ENCODE results near the gene TEX35. TPM values are rescaled to one million over a fixed set of nuclear protein-coding genes. Genes with fewer than 3 reads are reported as not detected.
A peak's percentile ranks its signal among the peaks of the same experiment; 100 is the strongest.
"Not testable (repeated sequence)": the region's sequence is repeated elsewhere in the genome, so short reads cannot be mapped to it uniquely, and the experiment has no call there.

TEX35 gene
- polyA plus RNA-seq, 3 donors, result not detected

DNA sequence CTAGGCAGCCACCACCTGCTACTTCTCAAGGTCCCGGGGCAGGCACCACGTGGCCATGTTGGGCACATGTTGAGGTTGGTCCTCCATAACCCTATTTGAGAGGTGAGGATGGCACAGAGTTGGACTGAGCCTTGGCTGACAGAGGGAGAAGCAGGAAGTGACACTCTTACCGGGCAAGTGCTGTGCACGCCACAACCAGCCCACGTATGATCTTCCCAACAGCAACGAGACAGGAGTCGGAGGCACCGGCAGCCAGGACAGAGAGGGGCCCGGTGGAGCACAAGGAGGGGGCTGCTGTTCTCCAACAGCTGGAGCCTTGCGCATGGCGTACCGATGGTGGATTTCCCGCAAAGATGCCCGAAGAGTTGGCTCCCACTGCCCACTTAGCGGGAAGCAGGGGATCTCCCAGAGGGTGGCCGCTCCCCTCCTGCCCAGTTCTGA, 19.6 kb upstream of the TEX35 start:
- DNase-seq (ENCODE audit: low read depth in 3 of 3, low spot score in 2 of 3), result no peak

DNA sequence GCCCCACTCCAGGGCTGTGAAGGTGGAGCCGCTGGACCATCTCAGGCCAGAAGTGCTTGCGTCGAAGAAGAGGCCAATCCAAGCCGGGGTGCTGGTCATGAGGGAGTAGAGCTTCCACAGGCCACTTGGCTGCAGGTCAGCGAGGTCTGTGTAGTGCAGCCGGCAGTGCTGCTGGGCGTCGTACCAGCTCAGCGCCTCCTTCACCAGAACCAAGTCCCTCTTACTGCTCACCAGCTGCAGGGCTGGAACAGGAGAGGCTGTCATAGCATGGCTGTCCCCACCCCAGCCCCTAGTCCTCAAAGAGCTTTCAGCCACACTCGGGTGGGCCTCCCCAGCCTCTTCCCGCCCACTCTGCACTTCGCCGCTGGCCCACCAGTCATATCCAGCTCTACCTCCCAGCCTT, 18.3 kb upstream of the TEX35 start:
- no peak for DNase-seq (ENCODE audit: low read depth in 3 of 3, low spot score in 2 of 3)

DNA sequence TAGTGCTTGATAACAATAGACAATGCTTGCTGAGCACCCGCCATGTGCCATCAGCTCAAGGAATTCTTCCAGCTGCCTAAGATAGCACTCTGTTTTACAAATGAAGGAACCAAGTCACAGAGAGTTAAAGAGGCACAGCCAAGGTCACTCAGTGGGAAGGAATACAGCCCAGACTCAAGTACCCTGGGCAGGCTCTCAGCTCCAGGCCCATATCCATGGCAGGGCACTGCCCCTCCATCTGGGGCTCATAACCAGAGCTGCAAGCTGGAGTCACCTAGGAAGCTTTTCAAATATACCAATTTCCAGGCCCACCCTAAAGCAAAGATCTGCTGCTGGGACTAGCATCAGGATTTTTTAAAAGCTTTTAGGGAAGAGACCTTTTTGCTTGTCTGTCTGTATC, 17.8 kb upstream of the TEX35 start:
- no peak for DNase-seq (ENCODE audit: low read depth in 3 of 3, low spot score in 2 of 3)

DNA sequence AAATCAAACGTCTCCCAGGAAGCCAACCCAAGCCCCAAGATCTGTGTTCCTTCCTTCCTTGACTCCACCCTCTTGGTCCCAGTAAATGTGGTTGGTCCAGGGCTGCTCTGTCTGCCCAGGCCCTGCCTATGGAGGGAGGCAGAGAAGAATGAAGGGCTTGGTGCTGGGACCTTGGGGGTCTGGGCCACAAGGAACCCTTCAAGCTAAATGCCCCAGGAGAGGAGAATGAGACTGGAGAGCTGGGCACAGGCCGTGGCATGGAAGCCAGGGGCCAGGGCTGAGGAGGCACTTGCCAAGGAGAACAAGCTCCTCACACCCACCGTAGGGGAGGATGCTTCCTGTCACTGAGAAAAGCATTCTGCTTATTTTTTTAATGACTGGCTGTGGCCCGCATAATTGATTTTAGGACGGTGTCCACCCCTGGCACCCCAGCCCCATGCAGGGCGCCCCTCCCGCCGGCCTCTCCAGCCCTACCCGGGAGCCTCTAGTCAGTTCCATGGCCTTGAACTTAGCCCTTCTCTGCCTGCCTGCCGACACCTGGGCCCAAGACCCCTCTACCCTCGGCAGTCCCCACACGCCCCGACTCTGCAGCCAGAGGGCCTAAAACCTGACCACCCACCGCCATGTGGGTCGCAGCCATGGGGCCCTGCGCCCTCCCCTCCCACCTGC, 17.0 kb upstream of the TEX35 start:
- DNase-seq (ENCODE audit: low read depth in 3 of 3, low spot score in 2 of 3), result no peak

DNA sequence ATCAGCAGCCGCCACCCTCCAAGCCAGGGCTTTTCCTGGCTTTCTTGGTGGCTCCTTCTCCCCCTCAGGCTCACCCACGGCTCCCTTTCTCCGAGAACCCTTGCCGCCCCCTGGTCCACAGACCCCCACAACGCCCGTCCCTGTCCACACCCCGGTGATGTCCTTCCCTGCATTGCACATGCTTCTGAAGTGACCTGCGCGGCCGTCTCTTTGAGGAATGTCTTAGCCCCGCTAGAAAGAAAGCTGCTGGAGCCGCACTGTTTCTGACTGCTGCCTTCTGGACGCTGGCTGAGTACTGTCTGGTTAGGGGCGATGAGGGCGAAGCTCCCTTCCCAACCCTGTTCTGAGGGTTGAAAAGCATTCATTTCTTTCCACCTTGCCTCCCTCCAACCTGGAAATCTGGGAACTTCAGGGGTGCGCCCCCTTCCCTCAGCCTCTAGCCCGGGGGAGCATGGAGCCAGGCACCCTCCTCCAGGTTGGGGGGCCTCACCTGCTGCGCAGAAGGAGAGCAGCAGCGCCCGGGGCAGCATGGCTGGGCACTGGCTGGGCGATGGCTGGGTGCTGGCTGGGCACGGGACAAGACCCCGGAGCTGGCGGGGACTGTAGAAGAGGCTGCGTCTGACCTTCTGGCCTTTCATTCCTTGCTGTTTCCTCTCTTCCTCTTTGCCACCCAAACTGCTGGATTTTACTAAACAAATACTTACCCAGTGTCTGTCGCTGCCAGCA, 16.3 kb upstream of the TEX35 start, which contains the start of gene CLEC20A:
Gene CLEC20A, minus strand, starts transcription at position 555 of the 726 bp plus-strand sequence. Its CDS starts 25 bp downstream, at position 530.
- DNase-seq (ENCODE audit: low read depth in 3 of 3, low spot score in 2 of 3), result no peak

DNA sequence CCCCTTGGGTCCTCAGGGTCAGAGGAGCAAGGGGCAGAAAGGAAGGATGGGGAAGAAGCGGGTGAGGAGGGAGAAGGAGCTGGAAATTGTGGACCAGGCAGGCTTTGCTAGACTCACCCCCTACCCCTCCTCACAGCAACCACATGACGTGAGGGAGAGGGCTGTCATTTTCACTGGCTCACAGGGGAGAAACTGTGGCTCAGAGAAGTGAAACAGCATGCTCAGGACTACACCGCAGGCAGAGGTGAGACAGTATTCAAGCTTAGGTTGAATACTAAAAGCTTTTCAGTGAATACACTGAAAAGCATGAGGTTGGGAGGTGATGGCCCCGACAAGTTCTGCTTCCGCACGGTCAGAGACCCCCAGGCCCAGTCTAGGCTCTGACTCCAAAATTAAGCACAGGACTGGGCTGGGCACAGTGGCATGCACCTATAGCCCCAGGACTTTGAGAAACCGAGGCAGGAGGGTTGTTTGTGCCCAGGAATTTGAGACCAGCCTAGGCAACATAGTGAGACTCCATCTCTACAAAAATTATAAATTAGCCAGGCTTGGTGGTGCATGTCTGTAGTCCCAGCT, 14.9 kb upstream of the TEX35 start:
- no peak for DNase-seq (ENCODE audit: low read depth in 3 of 3, low spot score in 2 of 3)

DNA sequence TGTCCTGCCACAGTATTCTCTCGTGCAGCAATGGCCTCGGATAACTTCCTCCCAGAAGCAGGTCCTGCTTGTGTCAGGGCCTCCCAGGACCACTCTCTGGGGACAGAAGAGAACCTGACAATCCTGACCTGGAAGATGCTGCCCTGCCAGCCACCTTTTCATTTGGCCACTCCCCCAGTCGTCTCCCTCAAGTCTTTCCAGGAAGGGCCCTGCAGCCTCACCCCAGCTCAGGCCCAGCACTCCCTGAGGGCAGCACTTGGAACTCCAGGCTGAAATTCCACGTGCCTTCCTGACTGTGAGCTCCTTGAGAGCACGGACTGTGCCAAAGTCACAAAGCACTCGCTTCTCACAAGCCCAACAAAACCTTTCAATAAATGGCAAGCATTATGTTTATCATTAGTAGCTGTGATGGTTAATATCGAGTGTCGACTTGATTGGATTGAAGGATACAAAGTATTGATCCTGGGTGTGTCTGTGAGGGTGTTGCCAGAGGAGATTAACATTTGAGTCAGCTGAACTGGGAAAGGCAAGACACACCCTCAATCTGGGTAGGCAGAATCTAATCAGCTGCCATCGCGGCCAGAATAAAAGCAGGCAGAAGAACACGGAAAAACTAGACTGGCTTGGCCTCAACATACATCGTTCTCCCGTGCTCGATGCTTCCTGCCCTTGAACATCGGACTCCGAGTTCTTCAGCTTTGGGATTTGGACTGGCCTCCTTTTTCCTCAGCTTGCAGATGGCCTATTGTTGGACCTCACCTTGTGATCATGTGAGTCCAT, 13.8 kb upstream of the TEX35 start:
- no peak for DNase-seq (ENCODE audit: low read depth in 3 of 3, low spot score in 2 of 3)

DNA sequence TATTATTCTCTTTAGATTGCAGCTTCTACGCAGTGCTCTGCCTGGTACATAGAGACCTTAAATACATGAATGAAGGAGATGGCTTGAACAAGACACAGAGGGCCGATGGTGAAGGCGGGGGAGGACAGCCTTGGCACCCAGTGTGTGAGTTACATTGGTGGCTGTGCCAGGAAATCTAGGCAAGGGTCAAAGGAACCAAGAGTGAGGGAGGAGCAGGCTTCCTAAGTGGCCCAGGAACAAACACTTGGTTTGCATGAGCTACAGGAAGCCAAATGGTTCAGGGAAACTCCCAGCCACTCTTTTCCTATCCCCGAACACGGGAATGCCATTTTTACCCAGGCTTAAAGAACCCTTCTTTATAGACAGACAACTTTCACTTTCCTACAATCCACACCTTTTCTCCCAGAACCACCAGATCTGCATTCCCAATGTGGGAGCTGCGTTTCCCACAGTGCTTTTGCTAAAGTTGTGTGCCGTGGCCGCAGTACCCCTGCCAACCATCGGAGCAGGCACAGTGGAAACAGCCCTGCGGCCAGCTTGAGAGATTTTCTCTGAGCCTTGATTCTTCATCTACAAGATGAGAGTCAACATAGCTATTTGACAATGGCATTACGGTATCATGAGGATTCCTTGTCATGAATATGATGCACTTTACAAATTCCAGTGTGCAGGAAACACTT, 12.7 kb upstream of the TEX35 start:
- no peak for DNase-seq (ENCODE audit: low read depth in 3 of 3, low spot score in 2 of 3)

DNA sequence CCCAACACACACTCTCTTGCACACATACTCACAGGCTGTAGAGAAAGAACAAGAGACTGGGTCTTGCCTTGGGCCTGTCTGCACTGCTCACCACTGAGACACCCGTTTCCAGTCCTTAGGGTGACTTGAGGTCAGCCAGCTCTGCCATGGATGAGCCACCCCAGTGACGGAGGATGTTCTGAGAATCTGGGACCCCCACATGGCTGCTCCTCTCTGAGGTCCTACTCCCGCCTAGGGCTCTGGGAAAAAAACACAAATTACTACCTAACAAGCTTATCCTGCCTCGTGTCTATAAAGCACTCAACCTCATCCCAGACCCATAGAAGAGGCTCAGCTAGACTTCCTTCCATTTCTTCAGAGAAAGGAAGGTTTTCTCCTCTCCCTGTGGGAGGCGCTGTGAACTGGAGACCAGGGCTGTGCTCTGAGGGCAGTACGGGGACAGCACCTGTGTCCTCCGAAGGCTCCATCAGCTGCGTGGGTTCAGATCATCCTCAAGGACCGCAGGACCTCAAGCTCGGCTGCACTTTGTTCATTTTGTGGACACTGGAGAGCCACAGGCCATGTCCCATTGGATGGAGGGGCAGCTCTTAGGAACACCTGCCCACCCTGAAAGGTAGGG, 11.9 kb upstream of the TEX35 start:
- no peak for DNase-seq (ENCODE audit: low read depth in 3 of 3, low spot score in 2 of 3)

DNA sequence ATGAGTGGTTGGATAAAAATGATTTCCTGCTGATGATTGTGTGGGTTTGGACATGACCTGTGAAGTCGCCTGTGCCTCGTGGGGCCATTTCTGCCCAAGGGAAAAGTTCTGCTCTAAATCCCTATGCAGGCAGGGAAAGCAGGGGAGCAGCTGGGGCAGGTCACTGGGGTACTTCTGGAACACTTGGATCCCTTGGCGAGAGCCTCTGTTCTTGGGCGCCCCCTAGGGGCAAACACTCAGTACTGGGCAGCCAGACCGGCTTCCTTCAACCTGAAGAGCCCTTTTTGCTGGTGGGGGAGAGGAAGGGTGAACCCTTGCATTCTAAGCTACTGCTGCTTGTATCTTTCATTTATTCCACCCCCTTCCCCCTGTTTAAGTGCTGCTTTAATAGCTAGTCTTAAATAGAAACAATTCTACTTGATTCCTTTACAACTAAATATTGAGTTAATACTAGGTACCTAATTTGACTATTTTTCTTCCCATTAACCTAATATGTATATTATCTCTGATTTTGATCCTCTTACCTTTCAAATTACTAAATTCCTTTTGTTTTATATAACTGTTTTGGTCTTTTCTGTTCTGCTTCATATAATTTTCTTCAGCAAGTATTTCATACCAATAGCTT, 11.1 kb upstream of the TEX35 start:
- peak; percentile 27 to 56 (median 40) for DNase-seq (ENCODE audit: low read depth in 3 of 3, low spot score in 2 of 3)

DNA sequence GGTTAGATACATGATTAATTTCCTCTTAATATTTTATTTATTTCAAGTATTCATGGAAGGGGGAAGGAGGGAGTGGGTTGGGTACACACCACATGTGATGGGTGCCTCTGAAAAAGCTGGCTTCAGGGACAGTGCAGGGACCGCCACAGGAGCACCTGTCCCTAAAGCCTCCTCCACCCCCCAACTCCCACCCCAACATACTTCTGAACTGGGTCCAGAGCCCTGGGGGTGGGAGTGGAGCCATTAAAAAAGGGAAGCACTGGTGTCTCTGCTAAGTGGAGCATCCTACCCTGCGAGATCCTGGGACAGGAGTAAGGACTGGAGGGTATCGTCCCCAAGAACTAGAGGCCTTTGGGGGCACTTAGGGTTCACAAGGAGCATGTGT, 10.6 kb upstream of the TEX35 start:
- DNase-seq (ENCODE audit: low read depth in 3 of 3, low spot score in 2 of 3), result no peak

DNA sequence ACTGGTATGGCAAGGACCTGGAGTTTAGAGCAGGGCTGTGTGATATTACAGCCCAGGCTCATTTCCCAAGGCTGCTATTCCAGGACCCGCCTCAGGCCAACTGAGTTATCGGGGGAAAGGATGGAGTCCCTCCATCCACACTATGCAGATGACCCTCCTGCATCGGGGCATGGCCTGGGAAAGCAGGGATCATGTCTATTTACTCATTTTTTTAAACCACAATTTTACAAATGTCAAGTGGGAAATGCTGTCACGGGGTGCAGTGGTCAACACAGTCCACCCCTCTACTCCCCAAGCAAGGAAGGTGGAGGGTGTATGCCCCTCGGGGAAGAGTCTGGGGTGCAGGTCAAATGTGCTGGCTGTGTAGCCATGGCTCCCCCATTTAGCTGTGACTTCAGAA, 10.1 kb upstream of the TEX35 start:
- DNase-seq (ENCODE audit: low read depth in 3 of 3, low spot score in 2 of 3), result no peak

DNA sequence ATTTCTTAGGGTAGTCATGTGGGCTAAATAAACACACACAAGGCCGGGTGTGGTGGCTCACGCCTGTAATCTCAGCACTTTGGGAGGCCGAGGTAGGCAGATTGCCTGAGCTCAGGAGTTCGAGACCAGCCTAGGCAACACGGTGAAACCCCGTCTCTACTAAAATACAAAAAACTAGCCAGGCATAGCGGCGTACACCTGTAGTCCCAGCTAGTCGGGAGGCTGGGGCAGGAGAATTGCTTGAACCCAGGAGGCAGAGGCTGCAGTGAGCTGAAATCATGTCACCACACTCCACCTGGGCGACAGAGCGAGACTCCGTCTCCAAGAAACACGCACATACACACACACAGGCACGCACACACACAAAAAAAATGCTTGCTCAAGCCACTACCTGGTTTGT, 9.6 kb upstream of the TEX35 start:
- DNase-seq (ENCODE audit: low read depth in 3 of 3, low spot score in 2 of 3), result not testable (repeated sequence)

DNA sequence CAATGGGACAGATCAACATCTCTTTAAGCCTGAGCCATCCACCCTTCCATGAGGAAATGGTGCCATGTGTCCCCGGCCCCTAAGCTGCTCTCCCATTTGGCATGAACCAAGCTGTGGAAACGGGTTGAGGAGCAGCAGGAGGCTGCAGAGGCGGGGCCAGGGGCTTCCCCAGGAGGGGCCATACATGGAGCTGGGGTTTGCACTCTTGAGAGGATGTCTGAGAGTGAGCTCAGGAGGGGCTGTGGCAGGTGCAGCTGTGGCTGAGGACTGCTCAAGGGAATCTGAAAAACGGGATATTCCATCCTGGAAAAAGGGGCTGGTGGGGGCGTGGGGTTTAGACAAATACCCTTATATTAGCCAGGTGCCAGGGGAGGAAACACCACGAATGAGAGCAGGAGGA, 9.1 kb upstream of the TEX35 start:
- no peak for DNase-seq (ENCODE audit: low read depth in 3 of 3, low spot score in 2 of 3)

DNA sequence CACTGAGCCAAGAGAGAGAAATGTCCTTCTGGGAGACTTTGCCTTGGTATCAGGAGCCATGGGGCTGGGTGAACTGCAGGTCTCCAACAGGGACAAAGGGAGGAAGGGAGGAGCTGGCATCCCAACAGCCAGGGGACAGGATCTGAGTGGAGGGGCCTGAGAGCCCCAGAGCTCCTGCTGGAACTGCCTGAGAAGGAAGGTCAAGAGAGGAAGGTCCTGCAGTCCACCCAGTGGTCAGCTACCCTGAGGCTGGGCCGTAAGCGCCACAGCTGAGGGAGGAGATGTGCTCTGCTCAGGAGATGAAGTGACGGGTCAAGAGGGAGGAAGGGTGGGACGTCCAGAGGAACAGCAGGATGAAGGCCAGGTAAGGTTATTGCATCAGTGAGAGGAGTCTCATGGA, 8.6 kb upstream of the TEX35 start:
- no peak for DNase-seq (ENCODE audit: low read depth in 3 of 3, low spot score in 2 of 3)

DNA sequence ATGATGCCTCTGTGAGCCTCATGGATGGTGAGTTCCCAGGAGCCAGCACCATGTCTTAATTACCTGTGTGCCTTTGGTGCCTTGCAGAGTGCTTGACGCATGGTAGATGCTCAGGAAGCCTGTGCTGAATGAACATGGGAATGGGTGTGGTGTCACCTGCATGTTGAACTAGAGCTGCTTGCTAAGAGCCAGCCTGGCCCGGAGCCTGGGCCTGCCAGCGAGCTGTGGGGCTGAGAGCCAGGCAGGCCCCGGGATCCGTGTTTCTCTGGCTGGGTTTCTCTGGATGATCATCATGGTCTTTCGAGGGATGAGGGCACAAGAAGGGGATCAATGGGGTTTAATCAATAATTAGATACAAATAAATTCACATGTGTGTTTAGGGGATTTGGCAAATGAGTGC, 6.7 kb upstream of the TEX35 start:
- DNase-seq (ENCODE audit: low read depth in 3 of 3, low spot score in 2 of 3), result no peak

DNA sequence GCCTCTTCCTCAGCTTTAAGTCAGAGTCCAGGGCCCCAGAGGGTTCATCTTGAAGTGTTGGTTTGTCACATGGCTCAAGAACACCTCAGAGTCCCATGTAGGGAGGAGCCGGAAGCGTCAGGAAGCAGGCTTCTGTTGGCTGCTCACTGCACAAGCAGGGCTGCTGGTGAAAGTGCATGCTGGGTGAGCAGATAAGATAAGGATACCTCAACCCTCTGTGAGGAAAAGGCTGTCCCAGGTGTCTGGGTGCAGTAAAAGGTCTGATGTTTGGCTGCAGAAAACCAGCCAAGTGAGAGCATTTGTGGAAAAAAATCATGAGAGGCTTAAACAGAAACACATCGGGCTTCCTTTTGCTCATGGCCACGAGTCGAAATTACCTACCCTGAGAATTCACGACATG, 6.2 kb upstream of the TEX35 start:
- DNase-seq (ENCODE audit: low read depth in 3 of 3, low spot score in 2 of 3), result no peak

DNA sequence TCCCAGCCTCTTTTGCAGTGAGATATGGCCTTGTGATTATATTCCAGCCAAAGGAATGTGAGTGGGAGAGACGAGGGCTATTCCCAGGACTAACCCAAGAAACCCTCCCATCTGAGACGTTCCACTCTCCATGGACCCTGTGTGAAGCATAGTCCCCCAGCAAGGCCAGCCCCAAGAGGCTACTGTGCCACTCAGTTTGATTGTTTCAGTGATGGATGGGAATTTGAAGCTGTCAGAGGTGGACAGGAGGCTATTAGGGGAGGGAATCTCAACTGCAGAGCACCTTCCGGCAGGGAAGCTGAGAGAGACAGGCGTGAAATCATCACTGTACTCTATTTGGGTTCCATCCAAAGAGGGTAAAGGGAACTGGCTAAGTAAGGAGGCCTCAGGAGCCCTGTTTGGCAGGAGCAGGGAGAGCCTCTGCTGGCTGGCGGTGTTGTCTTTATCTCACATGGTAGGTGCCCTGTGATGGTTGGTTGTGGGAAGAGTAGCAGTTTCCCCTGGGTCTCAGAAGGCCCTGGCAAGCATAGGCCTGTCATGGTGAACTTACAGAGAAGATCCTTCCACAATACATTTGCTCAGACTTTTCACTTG, 3.4 kb upstream of the TEX35 start:
- no peak for DNase-seq (ENCODE audit: low read depth in 3 of 3, low spot score in 2 of 3)

DNA sequence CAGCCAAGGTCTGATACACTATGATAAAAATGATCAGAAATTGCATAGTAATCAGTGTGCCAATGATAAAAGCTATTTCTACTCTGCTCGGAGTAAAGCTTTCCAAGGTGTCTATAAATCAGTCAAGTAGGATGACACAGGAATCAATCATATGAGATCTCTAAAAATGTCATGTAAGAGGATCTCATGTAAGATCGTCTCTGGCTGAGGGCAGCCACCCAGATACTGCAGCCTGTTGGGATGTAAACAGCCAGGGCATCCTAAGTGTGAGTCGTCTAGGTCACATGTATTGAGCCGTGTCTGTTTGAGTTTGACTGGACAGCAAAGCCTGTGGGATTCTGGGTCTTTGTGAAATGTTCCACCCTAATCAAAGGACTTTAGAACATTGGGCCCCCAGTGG, 2.8 kb upstream of the TEX35 start:
- no peak for DNase-seq (ENCODE audit: low read depth in 3 of 3, low spot score in 2 of 3)
